ENCODE data around the gene SLC4A3.
A peak's percentile ranks its signal among the peaks of the same experiment; 100 is the strongest.

Gene SLC4A3

GRCh38 chr2:219670386-219670785, 43.0 kb downstream of the SLC4A3 start:
- no peaks in the 10 kb centered on the region for H3K9me3 Mint-ChIP-seq
- H3K4me1 Mint-ChIP-seq, result peaks cover 19% of the 10 kb centered on the region
- TF ChIP-seq CTCF (IDR thresholded peaks at IDR 0.05), result no peak
- no peak for DNase-seq
- H3K36me3 Mint-ChIP-seq (ENCODE audit: low read depth), result no peaks in the 10 kb centered on the region
- no peak overlapping the region for H3K4me3 Mint-ChIP-seq
- no peak overlapping the region for H3K27ac Mint-ChIP-seq
- H3K27me3 Mint-ChIP-seq (ENCODE audit: low read depth, poor library complexity), result peaks cover 16% of the 10 kb centered on the region

GRCh38 chr2:219671279-219671678, 43.8 kb downstream of the SLC4A3 start:
- Mint-ChIP-seq H3K4me1 (peaks cover 13% of the 10 kb centered on the region), H3K27ac (no peak overlapping the region), H3K9me3 (no peaks in the 10 kb centered on the region), H3K4me3 (no peak overlapping the region), H3K36me3 (ENCODE audit: low read depth) (no peaks in the 10 kb centered on the region), H3K27me3 (ENCODE audit: low read depth, poor library complexity) (peaks cover 21% of the 10 kb centered on the region)
- DNase-seq, result no peak
- no peak for TF ChIP-seq CTCF (IDR thresholded peaks at IDR 0.05)

GRCh38 chr2:219672406-219672805, 45.0 kb downstream of the SLC4A3 start:
- H3K27ac Mint-ChIP-seq, result peak overlapping the region; percentile 83

GRCh38 chr2:219675221-219675620, 47.8 kb downstream of the SLC4A3 start:
- DNase-seq, result no peak
- no peak for TF ChIP-seq CTCF (IDR thresholded peaks at IDR 0.05)

More at GRCh38 chr2:219672406-219672805, 45.0 kb downstream of the SLC4A3 start:
- Mint-ChIP-seq H3K9me3 (no peaks in the 10 kb centered on the region), H3K4me1 (peaks cover 7% of the 10 kb centered on the region), H3K4me3 (no peak overlapping the region), H3K27me3 (ENCODE audit: low read depth, poor library complexity) (peaks cover 21% of the 10 kb centered on the region), H3K36me3 (ENCODE audit: low read depth) (no peaks in the 10 kb centered on the region)
- TF ChIP-seq CTCF (IDR thresholded peaks at IDR 0.05), result no peak
- DNase-seq, result no peak

GRCh38 chr2:219676586-219676985, 49.2 kb downstream of the SLC4A3 start:
- Mint-ChIP-seq H3K27me3 (ENCODE audit: low read depth, poor library complexity) (peaks cover 24% of the 10 kb centered on the region), H3K36me3 (ENCODE audit: low read depth) (no peaks in the 10 kb centered on the region), H3K4me3 (no peak overlapping the region), H3K9me3 (peaks cover 10% of the 10 kb centered on the region), H3K4me1 (peaks cover 20% of the 10 kb centered on the region), H3K27ac (no peak overlapping the region)
- DNase-seq, result no peak
- no peak for TF ChIP-seq CTCF (IDR thresholded peaks at IDR 0.05)

More at GRCh38 chr2:219675221-219675620, 47.8 kb downstream of the SLC4A3 start:
- peaks cover 7% of the 10 kb centered on the region for H3K4me1 Mint-ChIP-seq
- H3K27ac Mint-ChIP-seq, result no peak overlapping the region
- no peak overlapping the region for H3K4me3 Mint-ChIP-seq
- no peaks in the 10 kb centered on the region for H3K36me3 Mint-ChIP-seq (ENCODE audit: low read depth)
- peaks cover 24% of the 10 kb centered on the region for H3K27me3 Mint-ChIP-seq (ENCODE audit: low read depth, poor library complexity)
- H3K9me3 Mint-ChIP-seq, result peaks cover 10% of the 10 kb centered on the region

GRCh38 chr2:219679041-219679440, 51.6 kb downstream of the SLC4A3 start:
- Mint-ChIP-seq H3K27me3 (ENCODE audit: low read depth, poor library complexity) (peaks cover 12% of the 10 kb centered on the region), H3K4me1 (peaks cover 15% of the 10 kb centered on the region), H3K36me3 (ENCODE audit: low read depth) (peaks cover 11% of the 10 kb centered on the region), H3K9me3 (peaks cover 28% of the 10 kb centered on the region), H3K27ac (no peak overlapping the region), H3K4me3 (no peak overlapping the region)
- no peak for TF ChIP-seq CTCF (IDR thresholded peaks at IDR 0.05)
- no peak for DNase-seq

Data from nephron progenitor cell (in vitro differentiated cells).